ENCODE measurements around the gene SNX21.
"Not testable (repeated sequence)": the region's sequence is repeated elsewhere in the genome, so short reads cannot be mapped to it uniquely, and the experiment has no call there.

The SNX21 gene

GRCh38 chr20:45848969-45849582 is 15.5 kb downstream of the SNX21 start:
- DNase-seq (ENCODE audit: low read depth in 3 of 3, low spot score in 1 of 3), result no peak

- DNase-seq (ENCODE audit: low read depth in 3 of 3, low spot score in 1 of 3), result no peak
Measured at GRCh38 chr20:45850238-45850637, 16.6 kb downstream of the SNX21 start.

- DNase-seq (ENCODE audit: low read depth in 3 of 3, low spot score in 1 of 3), result no peak
Measured at GRCh38 chr20:45850926-45851325, 17.3 kb downstream of the SNX21 start.

- no peak for DNase-seq (ENCODE audit: low read depth in 3 of 3, low spot score in 1 of 3)
Measured at GRCh38 chr20:45851501-45851900, 17.9 kb downstream of the SNX21 start.

GRCh38 chr20:45852326-45852725 is 18.7 kb downstream of the SNX21 start:
- no peak for DNase-seq (ENCODE audit: low read depth in 3 of 3, low spot score in 1 of 3)

DNA sequence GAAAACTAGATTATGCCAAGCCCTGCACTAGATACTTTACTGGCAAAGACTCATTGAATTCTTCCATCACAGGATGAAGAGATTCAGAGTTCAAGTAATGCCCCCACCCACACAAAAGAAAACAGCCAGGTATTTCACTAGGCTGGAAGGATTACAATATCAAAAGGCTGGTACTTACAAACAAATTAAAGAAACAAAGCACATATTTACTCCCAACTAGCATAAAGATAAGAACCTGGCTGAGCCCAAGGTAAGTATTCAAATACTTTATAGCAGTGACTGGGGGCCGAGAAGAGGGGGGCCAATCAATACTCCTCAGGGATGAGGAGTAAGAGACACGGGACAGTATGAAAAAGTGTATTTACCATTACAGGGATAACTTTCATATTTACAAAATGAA is 19.9 kb downstream of the SNX21 start:
- no peak for DNase-seq (ENCODE audit: low read depth in 3 of 3, low spot score in 1 of 3)

GRCh38 chr20:45857114-45857881 is 23.7 kb downstream of the SNX21 start, which contains the start of the genes ACOT8 and ZSWIM3:
Gene ACOT8 (minus strand): TSS chr20:45857392. CDS start chr20:45857315, 77 bp downstream.
Gene ZSWIM3 (plus strand): TSS chr20:45857614. CDS start chr20:45857826, 212 bp downstream.
- peak; percentile 60 to 93 (median 87) for DNase-seq (ENCODE audit: low read depth in 3 of 3, low spot score in 1 of 3)

GRCh38 chr20:45857882-45858216 is 24.2 kb downstream of the SNX21 start:
- no peak for DNase-seq (ENCODE audit: low read depth in 3 of 3, low spot score in 1 of 3)

GRCh38 chr20:45859916-45860315 is 26.3 kb downstream of the SNX21 start:
- no peak for DNase-seq (ENCODE audit: low read depth in 3 of 3, low spot score in 1 of 3)

- no peak for DNase-seq (ENCODE audit: low read depth in 3 of 3, low spot score in 1 of 3)
Measured at GRCh38 chr20:45860560-45861220, 27.1 kb downstream of the SNX21 start.

GRCh38 chr20:45861221-45862075 is 27.8 kb downstream of the SNX21 start:
- no peak for DNase-seq (ENCODE audit: low read depth in 3 of 3, low spot score in 1 of 3)

DNA sequence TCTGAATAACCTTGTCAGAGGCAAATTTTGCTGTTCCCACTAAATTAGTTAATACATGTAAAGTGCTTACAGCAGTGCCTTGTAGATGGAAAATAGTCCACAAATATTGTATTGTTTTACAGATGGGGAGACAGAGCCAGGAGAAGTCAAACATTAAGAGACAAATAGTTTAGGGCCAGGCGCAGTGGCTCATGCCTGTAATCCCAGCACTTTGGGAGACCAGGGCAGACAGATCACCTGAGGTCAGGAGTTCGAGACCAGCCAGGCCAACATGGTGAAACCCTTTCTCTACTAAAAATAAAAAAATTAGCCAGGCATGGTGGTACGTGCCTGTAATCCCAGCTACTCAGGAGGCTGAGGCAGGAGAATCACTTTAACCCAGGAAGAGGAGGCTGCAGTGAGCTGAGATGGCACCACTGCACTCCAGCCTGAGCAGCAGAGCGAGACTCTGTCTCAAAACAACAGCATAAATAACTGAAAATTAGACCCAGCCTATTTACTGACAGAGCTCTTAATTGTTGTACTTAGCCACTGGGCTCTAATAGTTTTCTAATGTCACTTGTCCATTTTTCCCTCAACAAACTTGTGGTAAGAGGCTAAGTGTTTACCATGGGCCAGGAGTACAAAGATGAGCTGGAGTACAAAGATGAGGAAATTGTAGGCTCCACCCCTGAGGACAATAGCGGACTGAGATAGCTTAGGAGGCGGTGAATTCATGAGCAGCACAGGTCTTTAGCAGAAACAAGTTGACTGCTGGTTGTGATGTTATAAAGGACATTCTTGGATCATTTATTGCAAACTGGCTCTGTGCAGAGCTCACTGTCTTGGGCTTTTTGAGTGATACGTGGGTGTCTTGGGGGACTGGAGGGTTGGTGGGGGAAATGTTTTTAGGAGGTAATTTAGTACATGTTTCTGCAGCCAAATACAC is 30.2 kb downstream of the SNX21 start:
- DNase-seq (ENCODE audit: low read depth in 3 of 3, low spot score in 1 of 3), result no peak

DNA sequence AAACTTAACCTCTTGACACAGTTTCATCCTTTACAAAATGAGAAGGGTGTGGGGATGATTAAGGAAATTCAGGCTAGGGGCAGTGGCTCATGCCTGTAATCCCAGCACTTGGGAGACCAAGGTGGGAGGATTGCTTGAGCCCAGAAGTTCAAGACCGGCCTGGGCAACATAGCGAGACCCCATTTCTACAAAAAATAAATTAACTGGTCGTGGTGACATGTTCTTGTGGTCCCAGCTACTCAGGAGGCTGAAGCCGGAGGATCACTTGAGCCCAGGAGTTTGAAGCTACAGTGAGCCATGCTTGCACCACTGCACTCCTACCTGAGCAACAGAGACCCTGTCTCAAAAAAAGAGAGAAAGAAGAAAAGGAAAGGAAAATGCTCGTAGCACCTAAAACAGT is 32.9 kb downstream of the SNX21 start:
- no peak for DNase-seq (ENCODE audit: low read depth in 3 of 3, low spot score in 1 of 3)

- no peak for DNase-seq (ENCODE audit: low read depth in 3 of 3, low spot score in 1 of 3)
Measured at GRCh38 chr20:45867136-45867818, 33.7 kb downstream of the SNX21 start.

GRCh38 chr20:45867819-45868176 is 34.2 kb downstream of the SNX21 start:
- no peak for DNase-seq (ENCODE audit: low read depth in 3 of 3, low spot score in 1 of 3)

GRCh38 chr20:45872626-45873025 is 39.0 kb downstream of the SNX21 start:
- DNase-seq (ENCODE audit: low read depth in 3 of 3, low spot score in 1 of 3), result no peak

DNA sequence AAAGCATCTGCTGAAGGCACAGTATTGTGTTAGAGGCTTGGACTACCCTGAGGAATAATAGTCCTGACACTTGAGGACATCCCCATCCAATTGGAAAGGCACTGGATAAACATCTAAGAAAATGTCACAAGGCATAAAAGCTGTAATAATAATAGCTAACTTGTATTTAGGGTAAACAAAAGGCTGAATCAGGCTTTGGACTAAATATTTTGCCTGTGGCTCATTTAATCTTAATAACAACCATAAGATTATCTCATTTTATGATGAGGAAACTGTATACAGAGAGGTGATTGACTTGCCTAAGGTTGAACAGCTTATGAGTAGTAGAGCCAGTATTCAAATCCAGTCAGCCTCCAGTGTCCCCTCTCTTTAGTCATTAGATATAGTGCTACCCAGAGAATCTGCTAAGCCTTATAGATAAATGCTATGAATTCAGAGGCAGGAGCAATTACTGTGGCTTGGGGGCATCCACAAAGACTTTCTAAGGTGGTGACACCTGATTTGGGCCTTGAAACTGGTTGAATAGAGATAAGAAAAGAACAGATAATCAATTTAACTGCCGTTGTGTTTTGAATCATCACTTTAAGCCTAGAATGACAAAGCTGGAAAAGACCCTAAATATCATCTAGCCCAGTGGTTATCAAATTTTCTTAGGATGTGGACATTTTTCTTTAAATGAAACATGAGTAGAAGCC is 40.0 kb downstream of the SNX21 start:
- no peak for DNase-seq (ENCODE audit: low read depth in 3 of 3, low spot score in 1 of 3)

DNA sequence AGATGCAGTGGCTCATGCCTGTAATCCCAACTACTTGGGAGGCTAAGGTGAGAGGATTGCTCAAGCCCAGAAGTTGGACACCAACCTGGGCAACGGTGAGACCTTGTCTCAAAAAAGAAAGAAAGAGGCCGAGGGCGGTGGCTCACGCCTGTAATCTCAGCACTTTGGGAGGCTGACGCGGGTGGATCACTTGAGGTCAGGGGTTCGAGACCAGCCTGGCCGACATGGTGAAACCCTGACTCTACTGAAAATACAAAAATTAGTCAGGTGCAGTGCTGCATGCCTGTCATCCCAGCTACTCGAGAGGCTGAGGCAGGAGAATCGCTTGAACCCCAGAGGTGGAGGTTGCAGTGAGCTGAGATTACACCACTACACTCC is 40.5 kb downstream of the SNX21 start:
- DNase-seq (ENCODE audit: low read depth in 3 of 3, low spot score in 1 of 3), result not testable (repeated sequence)

DNA sequence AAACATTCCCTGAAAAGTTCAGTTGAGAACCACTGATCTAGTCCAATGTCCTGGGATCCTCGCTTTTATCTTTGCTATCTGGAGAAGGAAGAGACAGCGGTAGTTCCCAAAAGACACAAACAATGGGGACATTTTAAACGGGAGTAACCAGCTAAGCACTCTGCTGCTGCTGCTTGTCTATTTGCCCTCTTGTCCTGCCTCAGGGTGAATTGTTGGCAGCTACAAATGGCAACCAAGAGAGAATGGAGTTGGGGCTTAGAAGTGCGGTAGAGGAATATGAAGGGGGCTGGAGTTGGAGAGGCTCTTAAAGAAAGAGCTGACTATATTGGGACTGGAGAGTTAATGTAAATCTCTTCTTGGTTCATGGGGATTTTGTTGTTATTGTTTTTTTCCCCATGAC is 41.0 kb downstream of the SNX21 start:
- no peak for DNase-seq (ENCODE audit: low read depth in 3 of 3, low spot score in 1 of 3)
